Hepatocyte (in vitro differentiated cells): ENCODE measurements around the gene KIAA1614.

ENCODE experiments used
- EZH2phosphoT487 ChIP-seq: fragments of 200-600 bp; sonication (generic); IDR thresholded peaks from one replicate; pipeline ENCODE4 v1.6.1; 2018; ENCODE audit warnings: antibody characterized with exemption, mild to moderate bottlenecking, low read depth, moderate library complexity; ENCODE audit not compliant: unreplicated experiment, severe bottlenecking
- TF ChIP-seq, protein P1 (sequence below): fragments of 200-600 bp; sonication (generic); IDR thresholded peaks from 2 replicates; pipeline ENCODE4 v1.5.1; 2016; ENCODE audit warnings: antibody characterized with exemption, mild to moderate bottlenecking; ENCODE audit not compliant: poor library complexity

DNA sequence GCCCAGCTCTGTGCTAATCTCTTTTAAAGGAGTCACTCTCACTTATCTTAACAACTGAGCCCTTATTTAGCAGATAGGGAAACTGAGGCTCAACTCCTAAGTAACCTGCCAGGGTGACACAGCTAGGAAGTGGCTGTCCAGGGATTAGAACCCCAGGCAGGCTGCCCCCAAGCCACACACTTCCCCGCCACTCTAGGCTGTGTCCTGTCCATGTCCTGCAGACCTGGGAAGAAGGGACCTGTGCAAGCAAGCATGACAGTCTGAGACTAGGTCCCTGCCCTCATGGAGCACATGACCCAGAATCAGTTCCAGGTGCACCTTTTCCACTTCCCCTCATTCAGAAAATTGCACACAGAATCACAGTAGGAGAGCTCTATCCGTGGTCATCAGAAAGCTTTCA, 12.2 kb downstream of the KIAA1614 start:
- TF ChIP-seq, protein P1, sequence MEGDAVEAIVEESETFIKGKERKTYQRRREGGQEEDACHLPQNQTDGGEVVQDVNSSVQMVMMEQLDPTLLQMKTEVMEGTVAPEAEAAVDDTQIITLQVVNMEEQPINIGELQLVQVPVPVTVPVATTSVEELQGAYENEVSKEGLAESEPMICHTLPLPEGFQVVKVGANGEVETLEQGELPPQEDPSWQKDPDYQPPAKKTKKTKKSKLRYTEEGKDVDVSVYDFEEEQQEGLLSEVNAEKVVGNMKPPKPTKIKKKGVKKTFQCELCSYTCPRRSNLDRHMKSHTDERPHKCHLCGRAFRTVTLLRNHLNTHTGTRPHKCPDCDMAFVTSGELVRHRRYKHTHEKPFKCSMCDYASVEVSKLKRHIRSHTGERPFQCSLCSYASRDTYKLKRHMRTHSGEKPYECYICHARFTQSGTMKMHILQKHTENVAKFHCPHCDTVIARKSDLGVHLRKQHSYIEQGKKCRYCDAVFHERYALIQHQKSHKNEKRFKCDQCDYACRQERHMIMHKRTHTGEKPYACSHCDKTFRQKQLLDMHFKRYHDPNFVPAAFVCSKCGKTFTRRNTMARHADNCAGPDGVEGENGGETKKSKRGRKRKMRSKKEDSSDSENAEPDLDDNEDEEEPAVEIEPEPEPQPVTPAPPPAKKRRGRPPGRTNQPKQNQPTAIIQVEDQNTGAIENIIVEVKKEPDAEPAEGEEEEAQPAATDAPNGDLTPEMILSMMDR: no peak
- no peak for TF ChIP-seq EZH2phosphoT487
